GM18858 (cell line): Measurements from ENCODE around the gene MAPK8.

Source experiments
- ATAC-seq: cut with Tn5 transposase; IDR thresholded peaks from one replicate; pipeline ENCODE4 v1.9.1; 2021; ENCODE audit not compliant: unreplicated experiment

The MAPK8 gene

GRCh38 chr10:48291190-48291589 is 15.3 kb upstream of the MAPK8 start:
- ATAC-seq = no peak

GRCh38 chr10:48292616-48293015 is 13.9 kb upstream of the MAPK8 start:
- no peak for ATAC-seq

- no peak for ATAC-seq
These were observed 12.0 kb upstream of the MAPK8 start for GRCh38 chr10:48294431-48294830.

GRCh38 chr10:48296576-48297098 is 9.8 kb upstream of the MAPK8 start:
- no peak for ATAC-seq

- no peak for ATAC-seq
These were observed 7.4 kb upstream of the MAPK8 start for GRCh38 chr10:48299066-48299465.

- ATAC-seq = no peak
These were observed 6.8 kb upstream of the MAPK8 start for GRCh38 chr10:48299692-48300091.

- ATAC-seq = no peak
These were observed 5.9 kb upstream of the MAPK8 start for GRCh38 chr10:48300556-48300955.

GRCh38 chr10:48302515-48303476 is 3.7 kb upstream of the MAPK8 start:
- ATAC-seq = no peak

GRCh38 chr10:48305905-48306264 is 592 bp upstream of the MAPK8 start:
- ATAC-seq = no peak

- ATAC-seq = peak; percentile 24
These were observed 613 bp downstream of the MAPK8 start for GRCh38 chr10:48306870-48307710.

GRCh38 chr10:48307711-48308018 is 1.2 kb downstream of the MAPK8 start:
- no peak for ATAC-seq

- ATAC-seq = no peak
These were observed 3.3 kb downstream of the MAPK8 start for GRCh38 chr10:48309711-48310226.

GRCh38 chr10:48314107-48314506 is 7.6 kb downstream of the MAPK8 start:
- ATAC-seq = no peak

- no peak for ATAC-seq
These were observed 9.8 kb downstream of the MAPK8 start for GRCh38 chr10:48316236-48316635.

GRCh38 chr10:48317321-48317990 is 11.0 kb downstream of the MAPK8 start:
- no peak for ATAC-seq

GRCh38 chr10:48322017-48322416 is 15.5 kb downstream of the MAPK8 start:
- no peak for ATAC-seq

GRCh38 chr10:48324580-48324979 is 18.1 kb downstream of the MAPK8 start:
- ATAC-seq = no peak

- no peak for ATAC-seq
These were observed 23.8 kb downstream of the MAPK8 start for GRCh38 chr10:48330269-48330668.

- ATAC-seq = no peak
These were observed 25.0 kb downstream of the MAPK8 start for GRCh38 chr10:48331436-48331835.

- no peak for ATAC-seq
These were observed 25.8 kb downstream of the MAPK8 start for GRCh38 chr10:48332166-48332870.

- no peak for ATAC-seq
These were observed 26.4 kb downstream of the MAPK8 start for GRCh38 chr10:48332871-48333216.
